ENCODE data around the gene NPDC1. TPM values are rescaled to one million over a fixed set of nuclear protein-coding genes. Genes with fewer than 3 reads are reported as not detected.

Gene NPDC1
- total and polyA plus RNA-seq, 2 donors (not counting 1 experiment from before 2014, with no cell fraction given), result 0.17 to 0.19 TPM

DNA sequence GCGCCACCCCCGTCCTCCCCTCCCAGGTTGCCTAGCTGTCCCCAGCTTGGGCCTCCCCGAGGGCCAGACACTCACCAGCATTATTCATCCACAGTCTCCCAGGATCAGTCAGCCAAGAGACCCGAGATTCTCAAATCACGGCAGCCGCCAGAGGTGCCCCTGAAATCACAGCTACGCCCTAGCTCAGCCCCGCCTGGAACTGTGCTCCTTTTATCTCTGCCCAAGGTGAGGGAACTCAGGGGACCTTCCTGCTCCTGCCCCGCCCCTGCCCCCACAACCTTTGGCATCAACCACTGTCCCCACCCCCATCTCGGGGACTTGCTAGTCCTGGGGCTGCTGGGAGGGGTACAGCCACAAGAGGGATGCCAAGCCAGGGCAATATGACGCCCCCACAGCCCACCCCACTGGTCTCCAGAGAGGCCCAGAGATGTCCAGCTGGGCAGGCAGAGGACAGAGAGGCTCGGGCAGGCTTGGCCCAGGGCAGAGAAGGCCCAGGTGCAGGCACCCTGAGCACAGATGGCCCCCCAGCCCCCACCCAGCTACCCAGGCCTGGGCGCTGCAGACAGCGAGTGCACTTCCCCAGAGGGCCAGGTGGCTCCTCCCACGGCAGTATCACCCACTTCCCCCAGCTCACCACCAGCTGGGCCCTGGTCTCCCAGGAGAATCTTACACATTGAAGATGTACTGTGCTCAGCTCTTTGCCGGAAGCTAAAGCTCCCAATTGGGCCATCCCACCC, 13.9 kb downstream of the NPDC1 start, which contains the start of gene FUT7:
Gene FUT7, minus strand, starts transcription at position 185 of the 737 bp plus-strand sequence. Its CDS starts 97 bp downstream, at position 88.
- Mint-ChIP-seq H3K27ac (peak within 1 kb of the TSS; percentile 95), H3K4me3 (peak within 1 kb of the TSS; percentile 90), H3K27me3 (no peaks in the 10 kb centered on the region), H3K9me3 (ENCODE audit: insufficient read depth) (no peaks in the 10 kb centered on the region), H3K4me1 (peaks cover 63% of the 10 kb centered on the region)
- peak within 1 kb of the TSS; percentile 70 for H3K9ac ChIP-seq (ENCODE audit: low read length)
- peaks cover 68 to 77% of the 10 kb centered on the region in 2 donors for H3K4me1 ChIP-seq (ENCODE audit: control insufficient read depth in 2 of 2, insufficient read depth in 2 of 2, low read length in 2 of 2)
- H3K79me2 ChIP-seq (ENCODE audit: control insufficient read depth, insufficient read depth, low read length), result peaks cover 12% of the 10 kb centered on the region
- intact Hi-C loops (cut with micrococcal nuclease), result loop anchor here (2.0 to 5.0 kb wide), 2 partner anchors 40 to 183 kb away; partner anchors contain the start of genes PHPT1 and SAPCD2
- H2AFZ ChIP-seq (ENCODE audit: insufficient read depth, low read depth, low read length, poor library complexity, severe bottlenecking), result peak within 1 kb of the TSS; percentile 47
- H3K9me3 ChIP-seq (ENCODE audit: control extremely low read depth in 1 of 3, control insufficient read depth in 2 of 3, insufficient read depth in 1 of 3, low read length in 2 of 3), result peaks cover 0 to 11% (median 0%) of the 10 kb centered on the region in 3 donors
- 3% methylated on average over 14 of the region's 16 CpGs for WGBS (ENCODE audit: insufficient coverage)
- H3K27me3 ChIP-seq (replicated peaks in 1 of 4; ENCODE audit: control extremely low read depth in 1 of 4, control insufficient read depth in 3 of 4, insufficient read depth in 4 of 4, low read length in 3 of 4), result peaks cover 0 to 4% (median 0%) of the 10 kb centered on the region in 4 experiments
- ChIA-PET POLR2A (interaction anchor here (0.7 to 1.6 kb wide), 5 partner anchors 11 to 98 kb away, joined by 3 to 9 read pairs (median 4); partner anchors contain the start of genes PAXX and SAPCD2), CTCF (interaction anchor here (0.6 to 4.4 kb wide), 15 partner anchors 15 to 271 kb away, joined by 3 to 49 read pairs (median 4); partner anchors contain the start of genes AJM1, NPDC1, PAXX and TMEM141)
- peak within 1 kb of the TSS; percentile 13 to 77 (median 64) for H3K4me3 ChIP-seq (ENCODE audit: control extremely low read depth in 1 of 5, extremely low read depth in 1 of 5, insufficient read depth in 1 of 5, low read depth in 2 of 5, low read length in 4 of 5)
- H4K20me1 ChIP-seq (ENCODE audit: control insufficient read depth, insufficient read depth, low read length, poor library complexity, severe bottlenecking), result peaks cover 8% of the 10 kb centered on the region
- ATAC-seq (ENCODE audit: low read depth), result peak; percentile 50
- H3K4me2 ChIP-seq (replicated peaks; ENCODE audit: low read depth, low read length, poor library complexity, severe bottlenecking), result peak within 1 kb of the TSS; percentile 100
- H3K36me3 ChIP-seq (replicated peaks in 1 of 2; ENCODE audit: control extremely low read depth in 1 of 2, control insufficient read depth in 1 of 2, extremely low read depth in 1 of 2, insufficient read depth in 2 of 2, low read length in 1 of 2), result no peaks in the 10 kb centered on the region
- peak; percentile 74 for DNase-seq
- peak within 1 kb of the TSS; percentile 46 to 71 for H3K27ac ChIP-seq (ENCODE audit: low read length in 2 of 2)
- TF ChIP-seq, protein P1, sequence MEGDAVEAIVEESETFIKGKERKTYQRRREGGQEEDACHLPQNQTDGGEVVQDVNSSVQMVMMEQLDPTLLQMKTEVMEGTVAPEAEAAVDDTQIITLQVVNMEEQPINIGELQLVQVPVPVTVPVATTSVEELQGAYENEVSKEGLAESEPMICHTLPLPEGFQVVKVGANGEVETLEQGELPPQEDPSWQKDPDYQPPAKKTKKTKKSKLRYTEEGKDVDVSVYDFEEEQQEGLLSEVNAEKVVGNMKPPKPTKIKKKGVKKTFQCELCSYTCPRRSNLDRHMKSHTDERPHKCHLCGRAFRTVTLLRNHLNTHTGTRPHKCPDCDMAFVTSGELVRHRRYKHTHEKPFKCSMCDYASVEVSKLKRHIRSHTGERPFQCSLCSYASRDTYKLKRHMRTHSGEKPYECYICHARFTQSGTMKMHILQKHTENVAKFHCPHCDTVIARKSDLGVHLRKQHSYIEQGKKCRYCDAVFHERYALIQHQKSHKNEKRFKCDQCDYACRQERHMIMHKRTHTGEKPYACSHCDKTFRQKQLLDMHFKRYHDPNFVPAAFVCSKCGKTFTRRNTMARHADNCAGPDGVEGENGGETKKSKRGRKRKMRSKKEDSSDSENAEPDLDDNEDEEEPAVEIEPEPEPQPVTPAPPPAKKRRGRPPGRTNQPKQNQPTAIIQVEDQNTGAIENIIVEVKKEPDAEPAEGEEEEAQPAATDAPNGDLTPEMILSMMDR (IDR thresholded peaks at IDR 0.05), result peak; percentile 16
- no peak for TF ChIP-seq EZH2 (IDR thresholded peaks at IDR 0.05; ENCODE audit: borderline replicate concordance, insufficient read depth, low read depth, low read length, poor library complexity, severe bottlenecking)

Data from B cell (primary cell).